Stimulated activated CD4-positive, alpha-beta T cell treated with anti-CD3 and anti-CD28 coated beads, TNF-alpha, amount 100 ng/mL, for 1 hour (primary cell): ENCODE results near the gene SSNA1.

ENCODE experiments used
- DNase-seq, 3 donors: peaks; one replicate each; pipeline ENCODE4 v3.0.0-alpha.2; 2020; ENCODE audit warnings: low read depth in 3 of 3, low spot score in 1 of 3

Gene SSNA1

DNA sequence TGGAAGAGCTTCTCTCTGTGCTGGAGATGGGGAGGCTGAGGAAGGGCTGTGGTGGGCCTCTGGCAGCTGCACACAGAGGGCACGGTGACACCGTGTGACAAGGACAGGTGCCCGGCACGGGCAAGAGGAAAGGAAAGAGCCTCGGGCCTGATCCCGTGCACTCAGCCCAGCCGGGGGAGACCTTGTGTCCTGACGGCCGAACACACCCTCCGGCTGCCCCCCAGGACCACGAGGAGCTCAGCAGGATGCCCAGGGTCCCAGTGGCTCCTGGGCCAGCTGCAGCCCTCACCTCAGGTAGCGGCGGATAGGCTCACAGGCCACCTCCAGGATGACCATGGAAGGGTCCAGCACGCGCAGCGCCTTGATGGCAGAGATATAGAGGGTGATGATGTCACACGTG lies 5.6 kb upstream of the SSNA1 start:
- DNase-seq = no peak

DNA sequence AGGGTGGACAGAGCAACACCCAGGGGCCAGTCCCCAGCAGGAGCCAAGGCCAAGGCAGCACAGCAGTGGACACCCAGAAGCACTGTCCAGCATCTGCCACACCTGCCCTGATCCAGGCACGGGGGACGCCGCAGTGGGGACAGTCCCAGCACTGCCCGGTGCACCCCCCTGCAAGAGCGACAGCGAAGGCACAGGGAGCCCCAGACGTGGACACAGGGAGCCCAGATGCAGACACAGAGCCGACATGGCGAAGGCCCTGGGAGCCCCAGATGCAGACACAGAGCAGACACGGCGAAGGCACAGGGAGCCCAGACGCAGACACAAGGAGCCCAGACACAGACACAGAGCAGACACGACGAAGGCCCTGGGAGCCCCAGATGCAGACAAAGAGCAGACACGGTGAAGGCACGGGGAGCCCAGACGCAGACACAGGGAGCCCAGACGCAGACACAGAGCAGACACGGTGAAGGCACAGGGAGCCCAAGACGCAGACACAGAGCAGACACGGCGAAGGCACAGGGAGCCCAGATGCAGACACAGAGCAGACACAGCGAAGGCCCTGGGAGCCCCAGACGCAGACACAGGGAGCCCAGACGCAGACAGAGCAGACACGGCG lies 4.4 kb upstream of the SSNA1 start:
- no peak for DNase-seq

DNA sequence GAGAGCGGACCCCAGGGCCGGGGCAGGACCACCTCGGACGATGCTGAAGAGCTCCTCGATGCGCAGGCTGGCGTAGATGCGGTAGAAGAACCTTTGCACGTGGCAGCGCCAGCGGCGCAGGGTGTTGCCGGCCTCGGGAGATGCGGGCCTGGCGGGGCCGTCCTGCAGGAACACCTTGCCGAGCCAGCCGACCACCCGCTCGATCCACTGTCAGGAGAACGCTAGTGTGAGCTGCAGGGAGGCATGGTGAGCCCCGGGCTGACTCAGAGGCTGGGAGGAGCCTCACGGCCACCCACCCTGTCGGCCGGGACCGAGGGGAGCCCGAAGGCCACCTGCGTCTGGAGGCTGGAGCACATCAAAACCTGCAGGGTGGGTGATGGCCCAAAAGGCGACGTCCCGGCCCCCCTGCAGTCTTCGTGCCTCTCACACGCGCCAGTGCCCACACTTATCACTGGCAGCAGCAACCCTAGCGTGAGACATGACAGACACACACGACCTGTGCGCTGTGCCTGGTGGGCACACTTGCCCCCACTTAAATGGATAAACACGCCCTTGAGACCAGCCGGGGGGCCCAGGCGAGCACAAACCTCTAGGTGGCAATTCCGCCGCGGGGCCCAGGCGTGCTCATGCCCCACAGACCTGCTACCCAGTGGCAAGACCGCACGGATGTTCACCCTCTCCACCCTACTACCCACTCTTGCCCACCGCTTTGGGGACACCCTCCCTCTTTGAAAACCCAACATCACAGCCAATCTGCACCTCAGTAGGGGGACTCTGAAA lies 3.4 kb upstream of the SSNA1 start:
- DNase-seq = no peak

DNA sequence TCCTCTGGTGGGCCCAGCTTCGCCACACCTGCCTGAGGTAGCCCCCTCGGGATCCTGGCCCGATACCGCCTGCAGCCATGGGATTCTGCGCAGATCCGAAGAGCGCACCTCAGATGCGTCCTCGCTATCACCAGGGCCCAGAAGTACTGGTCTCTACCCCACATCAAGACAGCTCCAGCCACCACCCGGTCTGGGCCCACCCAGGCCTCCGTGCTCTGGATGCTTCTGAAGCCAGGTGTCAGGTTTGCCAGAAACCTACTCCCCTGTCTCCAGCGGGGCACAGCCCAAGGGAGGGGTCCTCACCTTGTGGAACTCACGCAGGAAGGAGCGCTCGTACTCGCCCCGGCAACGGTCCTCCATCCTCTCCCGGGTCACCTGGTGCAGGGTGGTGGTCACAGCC lies 2.6 kb upstream of the SSNA1 start:
- no peak for DNase-seq

DNA sequence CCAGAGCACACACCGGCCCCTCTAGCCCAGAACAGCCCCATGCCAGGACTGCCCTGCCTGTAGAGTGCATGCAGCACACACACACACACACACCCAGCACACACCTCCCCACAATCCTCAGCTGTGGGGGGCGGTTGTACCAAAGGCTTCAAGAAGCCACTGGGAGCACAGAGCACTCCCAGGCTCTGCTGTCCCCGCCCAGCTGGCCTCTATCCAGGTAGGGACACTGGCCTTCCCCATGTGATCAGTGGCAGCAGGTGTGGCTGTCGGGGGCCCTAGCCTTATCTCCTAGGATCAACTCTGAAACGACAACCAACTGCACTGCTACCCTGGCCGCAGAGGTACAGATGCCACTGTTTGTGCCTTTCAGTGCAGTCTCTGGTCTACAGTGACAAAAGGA lies 2.1 kb upstream of the SSNA1 start:
- no peak for DNase-seq

DNA sequence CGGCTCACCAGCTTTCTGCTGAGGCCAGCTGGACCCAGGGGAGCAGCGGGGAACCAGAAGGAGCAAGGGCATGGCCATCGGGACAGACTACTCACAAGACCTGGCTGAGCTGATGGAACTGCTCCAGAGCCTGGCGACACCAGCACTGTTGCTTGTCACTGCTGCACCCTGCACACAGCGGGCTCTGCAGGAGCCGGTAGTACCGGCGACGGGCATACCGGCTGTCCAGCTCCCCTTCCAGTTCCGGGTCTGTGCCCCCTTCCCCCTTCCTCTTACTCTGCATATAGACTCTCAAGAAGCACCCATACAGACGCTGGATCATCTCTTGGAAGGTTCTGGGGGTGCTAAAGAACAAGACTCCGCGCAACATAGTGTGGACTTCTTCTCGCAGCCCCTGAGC lies 1.1 kb upstream of the SSNA1 start:
- no peak for DNase-seq

DNA sequence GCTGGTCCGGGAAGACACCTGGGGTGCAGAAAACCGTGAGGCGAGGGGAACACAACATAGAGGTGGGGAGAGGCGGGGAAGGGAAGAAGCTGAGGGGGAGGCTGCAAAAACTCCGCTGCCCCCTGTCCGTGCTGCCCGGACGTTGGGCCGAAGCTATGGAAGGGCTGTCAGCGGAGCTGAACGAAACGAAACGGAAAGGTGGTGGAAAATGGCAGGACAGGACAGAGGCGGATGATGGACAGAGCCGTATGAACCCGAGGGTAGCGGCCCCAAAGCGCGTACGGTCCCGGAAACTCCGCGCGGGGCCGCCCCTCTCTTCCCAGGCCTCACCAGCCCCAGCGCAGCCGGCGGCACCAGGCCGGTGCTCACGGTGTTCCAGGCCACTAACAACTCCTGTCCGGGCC lies 388 bp upstream of the SSNA1 start:
- DNase-seq = no peak

DNA sequence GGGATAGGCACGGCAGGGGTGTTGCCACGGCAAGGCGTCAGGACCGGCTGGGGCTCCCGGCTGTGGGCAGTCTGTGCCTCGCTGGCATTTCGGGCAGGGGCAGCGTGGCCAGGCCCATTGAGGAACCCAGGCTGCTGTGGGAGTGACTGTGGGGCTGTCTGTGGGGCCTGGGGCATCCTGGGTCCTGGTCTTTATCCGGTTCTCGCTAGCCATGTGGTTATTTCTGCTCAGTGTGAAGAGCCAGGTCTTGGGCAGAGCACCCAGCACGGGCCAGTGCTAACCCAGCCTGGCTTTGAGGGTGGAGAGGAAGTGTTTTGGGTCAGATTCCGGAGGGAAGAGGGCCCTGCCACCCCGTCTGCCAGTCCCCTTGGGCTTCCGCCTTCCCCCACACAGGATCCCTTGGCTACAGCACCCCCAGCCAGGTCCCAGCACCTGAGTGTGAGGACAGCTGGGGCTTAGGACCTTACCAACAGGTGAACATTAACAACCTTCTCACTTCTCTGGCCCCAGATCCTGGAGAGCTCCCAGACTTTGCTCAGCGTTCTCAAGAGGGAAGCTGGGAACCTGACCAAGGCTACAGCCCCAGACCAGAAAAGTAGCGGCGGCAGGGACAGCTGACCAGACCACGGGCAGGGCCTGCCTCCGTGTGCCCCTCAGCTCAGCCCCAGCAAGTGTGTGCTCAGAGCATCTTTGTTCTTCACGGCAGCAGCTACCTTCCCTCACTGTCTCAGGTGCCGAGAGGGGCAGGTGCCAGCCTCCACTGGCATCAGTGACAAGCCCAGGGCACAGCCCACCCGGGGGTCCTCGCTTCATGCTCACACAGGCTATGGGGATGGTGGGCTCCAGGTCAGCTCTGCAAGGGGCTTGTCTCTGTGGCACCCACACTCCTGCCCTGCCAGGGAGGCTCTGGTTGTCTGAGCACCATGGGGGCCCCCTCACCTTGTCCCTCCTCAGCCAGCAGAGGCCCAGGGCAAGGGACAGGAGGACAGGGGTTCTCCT lies 1.1 kb downstream of the SSNA1 start:
- DNase-seq = no peak

DNA sequence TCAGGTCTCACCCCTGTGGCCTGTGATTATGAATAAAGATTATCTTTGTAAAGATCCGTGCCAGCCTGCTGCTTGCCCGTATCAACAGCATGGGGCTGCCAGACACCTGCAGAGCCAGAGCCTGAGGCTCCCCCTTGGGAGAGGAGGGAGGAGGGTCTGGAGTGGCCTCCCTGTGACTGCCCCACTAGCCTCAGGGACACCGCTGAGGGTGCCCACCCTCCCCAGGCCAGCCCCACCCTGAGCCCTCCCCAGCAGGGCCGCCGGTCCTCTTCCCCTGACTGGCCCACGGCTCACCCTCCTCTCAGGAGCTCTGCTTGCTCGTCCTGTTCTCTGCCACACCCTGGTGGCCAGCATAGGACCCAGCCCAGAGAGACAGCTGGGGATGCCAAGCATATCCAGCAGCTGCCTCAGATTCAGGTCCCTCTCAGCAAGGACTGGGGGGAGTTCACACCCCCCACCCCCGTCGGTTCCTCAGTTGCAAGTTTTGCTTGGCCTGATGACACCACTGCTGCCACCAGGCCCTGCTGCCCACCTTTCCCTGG lies 1.9 kb downstream of the SSNA1 start:
- DNase-seq = no peak

DNA sequence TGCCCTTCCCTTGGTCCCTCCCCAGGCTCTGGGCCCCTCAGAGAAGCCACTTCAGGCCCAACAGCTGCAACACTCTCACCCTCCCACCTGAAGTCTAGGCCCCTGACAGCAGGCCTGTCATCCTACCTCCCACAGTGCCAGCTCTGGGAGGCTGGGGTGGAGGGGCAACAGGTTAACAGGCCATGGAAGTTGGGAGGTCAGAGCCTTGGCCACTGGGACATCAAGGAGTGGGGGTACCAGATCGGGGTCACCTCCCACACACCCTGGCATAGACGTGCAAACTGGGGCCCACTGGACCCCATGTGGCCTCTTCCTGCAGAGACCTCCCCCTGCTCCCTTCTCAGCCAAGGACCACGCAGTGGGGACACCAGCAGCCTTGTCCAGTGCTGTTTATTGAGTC lies 2.8 kb downstream of the SSNA1 start:
- no peak for DNase-seq

DNA sequence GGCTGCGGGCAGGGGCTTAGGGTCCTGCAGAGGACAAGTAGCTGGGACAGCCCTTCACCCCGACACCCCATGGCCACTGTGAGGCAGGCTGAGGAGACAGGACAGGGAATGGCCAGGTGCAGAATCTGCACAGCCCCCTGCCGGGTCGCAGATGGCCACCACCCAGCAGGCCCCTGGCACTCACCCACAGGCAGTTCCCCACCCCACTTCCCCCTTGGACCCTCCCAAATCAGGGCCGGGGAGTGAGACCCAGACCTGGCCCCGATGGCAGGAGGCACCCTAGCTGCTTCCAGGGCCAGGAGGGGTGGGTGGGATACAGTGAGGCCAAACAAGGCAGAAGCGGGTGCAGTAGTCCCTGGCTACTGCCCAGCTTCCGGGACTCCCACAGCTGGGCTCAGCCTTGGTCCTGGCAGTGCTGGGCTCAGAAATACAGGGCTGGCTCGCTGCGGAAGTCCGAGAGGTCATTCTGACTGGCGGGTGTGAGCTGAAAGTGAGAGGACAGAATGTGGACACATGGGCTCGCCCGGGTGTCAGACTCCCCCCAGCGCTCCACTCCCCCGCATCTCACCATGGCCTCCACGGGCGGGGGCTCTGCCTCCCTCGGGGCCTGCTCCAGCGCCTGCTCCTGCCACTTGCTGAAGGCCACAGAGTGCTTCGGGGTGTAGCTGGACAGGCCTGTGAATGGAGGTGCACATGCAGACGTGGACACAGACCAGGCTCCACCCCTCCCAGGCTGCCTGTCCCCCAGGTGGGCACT lies 3.4 kb downstream of the SSNA1 start:
- DNase-seq = no peak

DNA sequence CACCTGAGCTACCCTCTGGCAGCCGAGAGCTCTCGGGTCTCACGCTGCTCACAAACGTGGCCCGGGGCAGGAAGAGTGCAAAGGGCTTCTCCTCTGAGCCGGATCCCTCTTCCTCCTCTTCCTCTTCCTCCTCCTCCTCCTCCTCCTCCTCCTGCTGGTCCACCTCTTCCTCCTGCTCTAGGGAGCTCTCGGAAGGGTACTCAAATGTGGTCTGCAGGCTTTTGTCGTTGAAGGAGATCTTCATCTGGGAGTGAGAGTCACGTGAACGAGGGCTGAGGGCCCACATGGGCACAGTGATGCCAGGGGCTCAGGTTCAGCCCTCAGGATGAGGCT lies 3.9 kb downstream of the SSNA1 start:
- DNase-seq = no peak

DNA sequence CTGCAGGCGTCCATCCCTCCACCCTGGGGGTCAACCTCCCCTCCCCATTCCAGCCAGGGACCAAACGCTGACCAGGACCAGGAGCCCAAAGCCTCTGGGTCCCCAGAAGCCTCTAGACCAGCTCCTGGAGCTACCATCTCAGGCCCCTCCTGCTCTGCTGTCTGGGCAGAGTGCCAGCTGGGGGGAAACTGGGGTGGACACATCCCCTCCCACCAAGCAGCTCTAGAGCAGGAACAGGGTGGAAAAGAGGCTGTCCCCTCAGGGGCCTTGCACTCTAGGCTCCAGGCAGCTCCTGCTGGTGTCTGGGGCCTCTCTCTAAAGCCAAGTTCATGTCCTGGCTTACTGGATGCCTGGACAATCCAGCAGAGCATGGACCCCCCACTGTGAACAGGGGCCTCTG lies 4.4 kb downstream of the SSNA1 start:
- DNase-seq = no peak

DNA sequence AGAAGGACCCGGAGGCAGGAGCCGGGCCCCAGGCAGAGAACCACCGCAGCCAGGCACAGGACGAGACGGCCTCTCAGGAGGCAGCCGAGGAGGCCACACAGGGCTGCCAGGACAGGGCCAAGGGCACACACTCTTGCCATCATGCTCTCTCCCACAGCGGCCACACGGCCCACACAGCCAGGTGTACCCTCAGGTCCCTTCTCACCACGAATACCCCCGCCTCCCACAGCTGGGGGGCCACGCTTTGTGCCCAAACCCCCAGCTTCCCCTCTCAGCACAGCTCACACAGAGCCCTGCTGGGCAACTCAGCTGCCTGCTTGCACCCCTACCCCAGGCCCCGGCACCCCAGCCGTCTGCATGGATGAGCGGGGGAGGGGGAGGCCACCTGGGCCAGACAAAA lies 5.3 kb downstream of the SSNA1 start:
- DNase-seq = no peak

DNA sequence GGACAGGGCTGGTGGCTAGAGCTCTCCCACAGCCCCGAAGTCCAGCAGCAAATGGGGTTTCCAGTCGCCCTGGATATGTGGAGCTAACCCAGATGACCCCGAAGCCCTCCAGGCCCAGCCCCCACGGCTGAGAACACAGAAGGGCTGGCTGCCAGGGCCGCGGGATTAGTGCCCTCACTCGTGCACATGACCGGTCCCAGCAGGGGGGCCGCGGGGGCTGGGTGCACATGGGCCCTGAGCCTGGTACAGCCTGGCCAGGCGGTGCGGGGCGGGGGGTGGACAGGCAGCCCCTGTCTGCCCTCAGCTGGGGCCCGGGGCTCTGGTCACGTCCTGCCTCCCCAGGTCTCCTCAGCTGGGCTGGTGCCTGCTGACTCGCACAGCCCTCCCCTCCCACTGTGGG lies 5.9 kb downstream of the SSNA1 start:
- no peak for DNase-seq

DNA sequence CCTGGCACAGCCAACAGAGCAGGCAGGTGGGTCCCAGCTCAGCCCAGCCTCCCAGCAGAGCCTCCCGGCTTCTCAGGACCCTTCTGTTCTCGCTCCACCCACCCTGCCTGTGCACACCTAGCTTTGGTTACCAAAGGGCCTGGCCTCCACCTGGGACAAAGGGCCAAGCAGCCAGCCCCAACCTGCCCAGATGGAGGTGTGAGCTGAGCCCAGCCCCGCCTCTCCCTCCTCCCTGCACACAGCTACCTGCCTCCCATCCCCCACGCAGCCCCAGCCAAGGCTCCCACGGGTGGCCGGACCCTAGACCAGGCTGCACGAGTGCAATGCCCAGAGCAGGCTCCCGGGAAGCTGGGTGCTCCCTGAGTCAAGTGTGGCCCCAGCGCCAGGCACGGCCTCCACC lies 6.4 kb downstream of the SSNA1 start:
- no peak for DNase-seq

DNA sequence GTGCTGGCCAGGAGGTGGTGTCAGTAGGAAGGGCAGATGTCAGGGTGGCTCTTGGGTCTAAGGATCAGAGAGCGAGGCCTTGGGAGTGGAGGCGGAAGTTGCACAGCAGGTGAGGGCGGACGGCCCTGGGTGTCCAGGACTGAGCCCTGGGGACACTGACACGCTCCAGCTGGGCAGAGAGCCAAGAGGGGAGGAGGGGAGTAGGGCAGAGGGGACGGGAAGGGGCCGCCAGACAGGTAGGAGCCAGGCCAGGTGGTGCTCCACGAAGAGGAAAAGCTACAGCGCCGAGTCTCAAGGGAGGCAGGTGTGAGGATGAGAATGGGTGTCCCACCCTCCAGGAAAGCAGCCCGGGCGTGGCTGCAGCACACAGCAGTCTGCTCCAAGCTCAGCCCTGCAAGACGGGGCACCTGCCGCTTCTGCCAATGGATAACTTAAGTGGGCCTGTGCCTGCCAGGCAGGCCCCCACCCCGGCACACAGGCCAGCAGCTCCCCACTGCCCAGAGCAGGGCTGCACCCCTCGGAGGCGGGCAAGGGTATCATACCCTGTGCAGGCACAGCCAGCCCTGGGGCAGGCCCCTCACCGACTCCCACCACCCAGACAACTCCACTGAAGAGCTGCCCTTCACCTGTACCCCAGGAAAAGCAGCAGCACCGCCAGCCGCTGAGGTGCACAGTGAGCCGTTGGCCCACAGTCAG lies 7.2 kb downstream of the SSNA1 start:
- DNase-seq = no peak

DNA sequence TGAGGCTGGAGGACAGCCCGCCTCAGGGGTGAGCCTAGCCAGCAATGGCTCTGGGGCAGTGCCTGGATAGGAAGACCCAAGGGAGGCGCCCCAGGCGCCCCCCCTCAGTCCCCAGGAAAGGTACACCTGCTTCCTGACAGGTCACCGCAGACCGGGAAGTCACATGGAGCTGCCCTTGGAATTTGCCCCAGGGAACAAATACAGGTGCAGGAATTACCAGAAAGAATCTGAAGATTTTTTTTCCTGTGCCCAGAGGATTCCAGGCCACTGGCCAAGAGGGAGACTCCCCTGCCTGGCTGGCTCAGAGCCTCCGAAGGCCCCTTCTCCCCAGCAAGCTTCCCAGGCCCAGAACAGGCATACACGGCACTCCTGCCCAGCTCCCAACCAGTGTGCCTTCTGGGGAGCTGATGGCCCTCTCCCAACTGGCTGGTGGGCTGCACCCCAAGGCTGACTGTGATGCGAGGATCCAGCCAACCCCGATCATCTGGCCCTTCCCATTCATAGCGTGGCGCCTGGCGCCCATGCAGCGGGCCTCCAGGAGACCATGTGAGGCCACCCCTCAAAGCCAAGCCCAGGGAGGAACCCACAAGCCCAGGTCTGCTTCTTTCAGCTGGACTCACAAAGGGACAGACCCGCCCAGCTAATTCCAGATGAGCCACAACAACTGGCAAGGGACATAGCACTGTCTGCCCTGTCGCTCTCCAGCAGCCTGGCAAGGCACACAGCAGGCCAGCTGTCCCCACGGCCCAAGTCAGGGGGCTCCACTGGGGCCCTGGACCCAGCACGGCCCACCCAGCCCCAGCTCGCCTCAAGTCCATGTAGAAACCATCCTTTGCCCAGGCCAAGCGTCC lies 9.8 kb downstream of the SSNA1 start:
- no peak for DNase-seq

DNA sequence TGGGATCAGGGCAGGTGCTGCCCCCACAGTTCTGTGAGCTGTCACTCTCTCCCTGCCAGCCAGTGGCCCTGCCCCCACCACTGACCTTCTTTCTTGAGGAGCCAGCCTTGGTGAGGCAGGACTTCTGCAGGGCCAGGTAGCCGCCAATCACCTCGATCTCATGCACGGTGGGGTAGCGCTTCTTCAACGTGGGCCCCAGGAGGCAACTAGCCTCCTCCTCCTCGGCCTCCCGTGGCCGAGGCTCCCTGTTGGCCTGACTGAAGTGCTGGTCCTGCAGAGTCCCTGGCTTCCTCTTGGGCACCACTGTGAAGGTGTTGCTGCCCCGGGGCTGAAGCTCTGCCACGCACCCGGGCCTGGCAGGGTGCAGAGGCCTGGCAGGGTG lies 10.4 kb downstream of the SSNA1 start:
- no peak for DNase-seq
